Measurements from ENCODE around the gene CCL22. TPM values are rescaled to one million over a fixed set of nuclear protein-coding genes. Genes with fewer than 3 reads are reported as not detected.
A peak's percentile ranks its signal among the peaks of the same experiment; 100 is the strongest.
"Not testable (repeated sequence)": the region's sequence is repeated elsewhere in the genome, so short reads cannot be mapped to it uniquely, and the experiment has no call there.

Gene CCL22
- total and polyA plus RNA-seq, 4 experiments from 2014 or later, result 0.26 TPM; not detected in 3

DNA sequence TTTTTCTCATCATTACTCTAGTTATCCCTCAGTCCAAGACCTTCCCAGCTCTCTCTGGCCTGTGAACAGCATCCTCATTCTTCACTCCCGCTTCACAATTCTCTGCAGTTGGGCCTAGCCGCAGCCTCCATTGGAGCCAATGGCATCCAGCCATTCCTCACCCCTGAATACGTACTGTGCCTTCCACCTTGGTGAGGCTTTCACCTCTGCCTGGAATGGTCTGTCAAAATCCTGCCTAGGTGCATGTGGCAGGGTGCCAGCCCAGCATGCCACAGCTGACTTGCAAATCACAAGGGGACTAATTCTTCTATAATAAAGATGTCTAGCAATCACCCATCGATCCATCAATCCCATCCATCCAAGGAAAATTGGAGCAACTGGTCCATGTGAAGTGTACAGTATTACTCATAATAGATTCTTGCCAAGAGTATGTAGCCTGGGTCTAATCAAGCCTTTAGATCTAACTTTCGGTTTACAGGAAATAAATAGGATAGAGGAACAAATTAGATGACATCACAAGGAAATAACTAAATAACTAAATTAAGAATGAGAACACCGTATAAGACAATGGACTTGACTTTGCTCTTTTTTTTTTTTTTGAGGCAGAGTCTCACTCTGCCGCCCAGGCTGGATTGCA, 8.7 kb downstream of the CCL22 start:
- Mint-ChIP-seq H3K27ac (peak overlapping the region in 1 of 7 donors; percentile 20), H3K9me3 (no peaks in the 10 kb centered on the region), H3K4me3 (no peak overlapping the region), H3K36me3 (no peaks in the 10 kb centered on the region), H3K4me1 (no peaks in the 10 kb centered on the region), H3K27me3 (peaks cover 8 to 26% of the 10 kb centered on the region in 2 donors)
- no peaks in the 10 kb centered on the region for H3K27me3 ChIP-seq (ENCODE audit: insufficient read depth, low read length)
- ChIA-PET POLR2A (ENCODE audit: partially characterized antibody) (no interaction called here), CTCF (ENCODE audit: partially characterized antibody) (no interaction called here)
- H3K4me3 ChIP-seq (ENCODE audit: low read length in 2 of 2), result no peak overlapping the region
- no peaks in the 10 kb centered on the region for H3K9me3 ChIP-seq (ENCODE audit: control insufficient read depth in 1 of 2, low read length in 2 of 2)
- no peaks in the 10 kb centered on the region for H3K36me3 ChIP-seq (ENCODE audit: insufficient read depth, low read length)
- no peak for DNase-seq
- no peaks in the 10 kb centered on the region for H3K4me1 ChIP-seq (ENCODE audit: insufficient read depth, low read length)
- H3K27ac ChIP-seq (ENCODE audit: low read depth, low read length), result no peak overlapping the region
- intact Hi-C loops (cut with micrococcal nuclease), result no loop called here

DNA sequence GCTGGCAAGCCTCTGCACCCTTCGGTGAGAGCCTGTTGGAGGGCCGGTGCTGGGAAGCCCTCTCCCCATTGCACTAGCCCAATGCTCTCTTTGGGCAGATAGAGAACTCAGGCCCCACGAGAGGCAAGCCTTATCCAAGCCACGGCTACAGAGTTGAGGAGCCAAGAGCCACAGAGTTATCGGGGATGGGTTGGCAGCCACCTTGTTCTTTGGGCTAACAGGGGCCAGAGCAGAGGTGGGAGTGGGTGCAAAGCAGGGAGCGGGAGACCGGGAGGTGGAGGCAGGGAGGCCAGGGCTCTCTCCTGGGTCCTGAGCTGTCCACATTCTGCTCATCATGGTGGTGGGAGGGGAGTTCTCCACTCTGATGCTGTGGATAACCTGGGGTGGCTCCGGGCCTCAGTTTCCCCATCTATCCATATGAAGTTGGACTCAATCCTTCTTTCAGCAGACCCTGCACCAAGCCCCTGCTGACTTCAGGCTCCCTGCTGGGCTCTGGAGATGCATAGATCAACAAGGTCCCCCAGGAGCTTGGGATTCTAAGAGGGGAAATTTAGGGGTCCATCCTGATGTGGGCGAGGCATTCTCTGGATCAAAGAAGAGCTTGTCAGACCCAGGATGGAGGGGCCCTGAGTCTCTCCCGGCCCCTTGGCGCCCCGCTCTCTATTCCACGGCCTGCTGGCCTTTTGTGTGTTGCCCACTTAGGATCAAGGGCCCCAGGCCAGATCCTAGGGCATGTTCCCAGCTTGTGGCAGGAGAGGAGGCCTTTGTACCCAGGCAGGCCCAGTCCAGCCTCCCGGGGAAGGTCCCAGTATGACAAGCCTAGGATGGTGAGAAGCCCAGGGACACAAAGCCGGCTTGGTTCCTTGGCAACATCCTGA, 13.2 kb downstream of the CCL22 start:
- Histone ChIP-seq H3K36me3 (ENCODE audit: insufficient read depth, low read length) (no peaks in the 10 kb centered on the region), H3K27me3 (ENCODE audit: insufficient read depth, low read length) (no peaks in the 10 kb centered on the region), H3K9me3 (ENCODE audit: control insufficient read depth in 1 of 2, low read length in 2 of 2) (no peaks in the 10 kb centered on the region), H3K27ac (ENCODE audit: low read depth, low read length) (no peak overlapping the region), H3K4me3 (ENCODE audit: low read length in 2 of 2) (no peak overlapping the region), H3K4me1 (ENCODE audit: insufficient read depth, low read length) (no peaks in the 10 kb centered on the region)
- Mint-ChIP-seq H3K36me3 (no peaks in the 10 kb centered on the region), H3K4me3 (no peak overlapping the region), H3K9me3 (no peaks in the 10 kb centered on the region), H3K4me1 (no peaks in the 10 kb centered on the region), H3K27me3 (peaks cover 7 to 12% of the 10 kb centered on the region in 2 donors), H3K27ac (no peak overlapping the region)
- intact Hi-C loops (cut with micrococcal nuclease), result no loop called here
- POLR2A ChIA-PET (ENCODE audit: partially characterized antibody), result no interaction called here
- DNase-seq, result no peak
- CTCF ChIA-PET (ENCODE audit: partially characterized antibody), result no interaction called here

DNA sequence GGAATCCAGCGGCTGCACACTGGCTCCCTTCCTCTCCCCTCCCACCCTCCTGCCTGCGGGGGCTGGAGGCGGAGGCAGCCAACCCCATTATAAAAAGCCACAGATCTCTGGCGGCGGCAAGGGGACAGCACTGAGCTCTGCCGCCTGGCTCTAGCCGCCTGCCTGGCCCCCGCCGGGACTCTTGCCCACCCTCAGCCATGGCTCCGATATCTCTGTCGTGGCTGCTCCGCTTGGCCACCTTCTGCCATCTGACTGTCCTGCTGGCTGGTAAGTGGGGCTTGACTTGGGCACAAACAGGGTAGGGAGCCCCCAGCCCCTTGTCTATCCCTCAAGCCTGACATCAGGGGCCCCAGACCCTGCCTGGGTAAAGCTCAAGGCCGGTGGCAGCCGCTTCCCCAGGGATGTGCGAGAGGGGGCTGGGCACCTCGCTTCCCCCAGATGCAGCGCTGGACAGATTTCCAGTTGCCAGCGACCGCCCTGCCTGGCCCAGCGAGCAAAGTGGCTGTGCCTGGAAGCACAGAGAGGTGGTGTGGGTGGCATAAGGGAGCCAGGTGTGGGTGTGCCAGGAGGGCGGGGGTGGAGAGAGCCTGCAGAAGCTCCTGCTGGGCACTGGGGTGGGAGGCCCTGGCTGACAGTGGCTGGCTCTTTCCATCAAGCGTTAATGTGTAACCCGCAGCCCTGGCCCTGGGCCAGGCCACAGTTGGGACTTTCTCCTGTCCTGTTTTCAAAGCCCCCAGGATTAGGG, 14.0 kb downstream of the CCL22 start, which contains the start of gene CX3CL1:
Gene CX3CL1 (plus strand): TSS at position 119 of the 745 bp plus-strand sequence. CDS start 79 bp downstream, at position 198.
- intact Hi-C loops (cut with micrococcal nuclease), result no loop called here
- H3K9me3 ChIP-seq (ENCODE audit: control insufficient read depth in 1 of 2, low read length in 2 of 2), result no peaks in the 10 kb centered on the region
- ChIA-PET POLR2A (ENCODE audit: partially characterized antibody) (no interaction called here), CTCF (ENCODE audit: partially characterized antibody) (no interaction called here)
- no peaks in the 10 kb centered on the region for H3K4me1 ChIP-seq (ENCODE audit: insufficient read depth, low read length)
- H3K27me3 ChIP-seq (ENCODE audit: insufficient read depth, low read length), result no peaks in the 10 kb centered on the region
- peaks cover 7% of the 10 kb centered on the region in 2 donors for H3K27me3 Mint-ChIP-seq
- H3K4me1 Mint-ChIP-seq, result peaks cover 0 to 2% (median 0%) of the 10 kb centered on the region in 4 donors
- no peak for DNase-seq
- no peak within 1 kb of the TSS for H3K4me3 Mint-ChIP-seq
- no peaks in the 10 kb centered on the region for H3K36me3 ChIP-seq (ENCODE audit: insufficient read depth, low read length)
- no peak within 1 kb of the TSS for H3K4me3 ChIP-seq (ENCODE audit: low read length in 2 of 2)
- H3K27ac ChIP-seq (ENCODE audit: low read depth, low read length), result no peak within 1 kb of the TSS
- H3K9me3 Mint-ChIP-seq, result no peaks in the 10 kb centered on the region
- no peaks in the 10 kb centered on the region for H3K36me3 Mint-ChIP-seq
- no peak within 1 kb of the TSS for H3K27ac Mint-ChIP-seq

DNA sequence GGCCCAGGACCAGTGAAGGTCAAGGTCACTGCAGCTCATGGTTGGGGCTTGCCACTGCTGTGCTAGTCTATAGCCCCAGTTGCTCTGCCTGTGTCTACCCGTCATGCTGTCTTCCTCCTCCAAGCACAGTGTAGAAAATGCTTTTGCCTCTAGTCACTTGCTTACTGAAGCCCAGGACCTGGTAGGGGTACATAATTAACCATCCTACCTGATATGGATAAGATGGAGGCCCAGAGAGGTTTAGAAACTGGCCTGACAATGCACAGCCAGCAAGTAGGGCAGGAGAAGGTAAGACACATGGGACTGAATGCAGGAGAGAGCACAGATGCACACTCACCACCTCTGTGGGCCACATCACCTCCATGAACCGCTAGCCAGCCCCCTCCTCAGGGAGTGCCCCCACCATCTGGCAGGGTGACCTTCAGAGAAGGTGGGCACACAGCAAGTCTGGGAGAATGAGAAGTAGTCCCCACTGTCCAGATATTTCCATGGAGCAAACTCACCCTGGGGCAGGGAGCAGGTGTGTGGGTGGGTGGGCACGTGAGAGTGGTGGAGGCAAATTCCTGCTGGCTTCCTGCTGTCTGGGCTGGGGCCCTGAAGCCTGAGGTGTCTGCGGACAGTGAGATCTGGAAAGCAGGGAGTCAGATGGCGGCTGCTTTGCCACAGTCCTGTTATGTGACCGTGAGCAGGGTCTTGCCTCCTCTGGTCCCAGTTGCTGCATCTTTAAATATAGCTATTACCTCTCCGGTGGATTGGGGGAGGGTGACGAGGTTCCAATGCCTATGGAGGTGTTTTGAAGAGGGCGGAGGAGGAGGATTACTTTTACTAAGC, 14.7 kb downstream of the CCL22 start:
- no peak for DNase-seq
- CTCF ChIA-PET (ENCODE audit: partially characterized antibody), result no interaction called here
- Histone ChIP-seq H3K4me3 (ENCODE audit: low read length in 2 of 2) (no peak overlapping the region), H3K36me3 (ENCODE audit: insufficient read depth, low read length) (no peaks in the 10 kb centered on the region), H3K4me1 (ENCODE audit: insufficient read depth, low read length) (no peaks in the 10 kb centered on the region), H3K27me3 (ENCODE audit: insufficient read depth, low read length) (no peaks in the 10 kb centered on the region), H3K9me3 (ENCODE audit: control insufficient read depth in 1 of 2, low read length in 2 of 2) (no peaks in the 10 kb centered on the region), H3K27ac (ENCODE audit: low read depth, low read length) (no peak overlapping the region)
- intact Hi-C loops (cut with micrococcal nuclease), result no loop called here
- Mint-ChIP-seq H3K4me3 (no peak overlapping the region), H3K27ac (no peak overlapping the region), H3K36me3 (no peaks in the 10 kb centered on the region), H3K4me1 (peaks cover 0 to 3% (median 0%) of the 10 kb centered on the region in 4 donors), H3K27me3 (peaks cover 4 to 7% of the 10 kb centered on the region in 2 donors), H3K9me3 (peaks cover 0 to 2% (median 0%) of the 10 kb centered on the region in 8 donors)
- POLR2A ChIA-PET (ENCODE audit: partially characterized antibody), result no interaction called here

DNA sequence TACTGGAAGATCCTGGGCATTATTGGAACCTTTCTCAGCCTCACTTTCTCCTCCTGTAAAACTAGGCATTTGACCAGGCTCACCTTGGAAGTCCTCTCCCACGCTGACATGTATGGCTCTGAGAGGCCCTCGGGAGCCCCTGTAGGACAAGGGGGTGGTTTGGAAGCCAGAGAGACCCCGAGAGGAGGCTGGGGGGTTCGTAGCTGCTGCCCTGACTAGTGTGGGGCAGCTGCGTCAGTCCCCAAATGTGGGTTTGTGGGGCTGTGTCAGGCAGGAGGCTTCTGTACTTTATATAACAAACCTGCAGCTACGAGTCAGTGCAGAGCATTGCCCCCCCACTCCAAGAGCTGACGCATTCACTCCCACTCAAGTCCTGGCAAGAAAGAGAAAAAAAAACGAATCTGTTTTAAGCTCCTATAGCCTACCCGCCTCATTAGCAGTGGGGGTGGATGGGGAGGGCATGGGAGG, 15.5 kb downstream of the CCL22 start:
- DNase-seq, result no peak
- ChIA-PET CTCF (ENCODE audit: partially characterized antibody) (no interaction called here), POLR2A (ENCODE audit: partially characterized antibody) (no interaction called here)
- Histone ChIP-seq H3K27me3 (ENCODE audit: insufficient read depth, low read length) (no peaks in the 10 kb centered on the region), H3K9me3 (ENCODE audit: control insufficient read depth in 1 of 2, low read length in 2 of 2) (no peaks in the 10 kb centered on the region), H3K27ac (ENCODE audit: low read depth, low read length) (no peak overlapping the region), H3K4me3 (ENCODE audit: low read length in 2 of 2) (no peak overlapping the region), H3K36me3 (ENCODE audit: insufficient read depth, low read length) (no peaks in the 10 kb centered on the region), H3K4me1 (ENCODE audit: insufficient read depth, low read length) (no peaks in the 10 kb centered on the region)
- intact Hi-C loops (cut with micrococcal nuclease), result no loop called here
- H3K36me3 Mint-ChIP-seq, result no peaks in the 10 kb centered on the region
- peaks cover 0 to 3% (median 0%) of the 10 kb centered on the region in 4 donors for H3K4me1 Mint-ChIP-seq
- no peak overlapping the region for H3K27ac Mint-ChIP-seq
- peaks cover 0 to 2% (median 0%) of the 10 kb centered on the region in 8 donors for H3K9me3 Mint-ChIP-seq
- H3K4me3 Mint-ChIP-seq, result no peak overlapping the region
- H3K27me3 Mint-ChIP-seq, result peaks cover 2 to 5% of the 10 kb centered on the region in 2 donors

DNA sequence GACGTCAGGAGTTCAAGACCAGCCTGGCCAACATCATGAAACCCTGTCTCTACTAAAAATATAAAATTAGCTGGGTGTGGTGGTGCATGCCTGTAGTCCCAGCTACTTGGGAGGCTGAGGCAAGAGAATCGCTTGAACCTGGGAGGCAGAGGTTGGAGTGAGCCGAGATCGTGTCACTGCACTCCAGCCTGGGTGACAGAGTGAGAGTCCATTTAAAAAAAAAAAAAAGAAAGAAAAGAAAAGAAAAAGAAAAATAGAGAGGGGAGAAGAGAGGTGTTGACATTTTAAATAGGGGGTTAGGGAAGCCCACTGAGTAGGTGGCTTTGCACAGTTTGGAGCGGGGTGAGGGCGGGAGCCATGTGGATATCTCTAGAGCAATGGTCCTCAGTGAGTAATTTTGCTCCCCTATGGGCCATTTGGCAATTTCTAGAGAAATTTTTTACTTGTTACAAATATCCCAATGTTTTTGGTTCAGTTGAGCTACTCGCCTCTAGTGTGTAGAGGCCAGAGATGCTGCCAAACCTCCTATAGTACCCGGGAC, 16.4 kb downstream of the CCL22 start:
- H3K4me3 Mint-ChIP-seq; CTCF ChIA-PET (ENCODE audit: partially characterized antibody); H3K27ac ChIP-seq (ENCODE audit: low read depth, low read length); H3K9me3 Mint-ChIP-seq; H3K27me3 ChIP-seq (ENCODE audit: insufficient read depth, low read length); H3K27ac Mint-ChIP-seq; H3K9me3 ChIP-seq (ENCODE audit: control insufficient read depth in 1 of 2, low read length in 2 of 2); POLR2A ChIA-PET (ENCODE audit: partially characterized antibody); H3K4me1 Mint-ChIP-seq; H3K27me3 Mint-ChIP-seq; H3K36me3 Mint-ChIP-seq; H3K4me3 ChIP-seq (ENCODE audit: low read length in 2 of 2); H3K4me1 ChIP-seq (ENCODE audit: insufficient read depth, low read length); H3K36me3 ChIP-seq (ENCODE audit: insufficient read depth, low read length); DNase-seq; intact Hi-C loops (cut with micrococcal nuclease): not testable (repeated sequence)

All from CD4-positive, alpha-beta memory T cell (primary cell).